ENCODE results near the gene CA9. TPM values are rescaled to one million over a fixed set of nuclear protein-coding genes. Genes with fewer than 3 reads are reported as not detected.
A peak's percentile ranks its signal among the peaks of the same experiment; 100 is the strongest.

CA9 gene
- total and polyA plus RNA-seq, 2 donors (not counting 3 experiments of a cell fraction or from before 2014, with no cell fraction given) = 0.18 TPM; not detected in 1

DNA sequence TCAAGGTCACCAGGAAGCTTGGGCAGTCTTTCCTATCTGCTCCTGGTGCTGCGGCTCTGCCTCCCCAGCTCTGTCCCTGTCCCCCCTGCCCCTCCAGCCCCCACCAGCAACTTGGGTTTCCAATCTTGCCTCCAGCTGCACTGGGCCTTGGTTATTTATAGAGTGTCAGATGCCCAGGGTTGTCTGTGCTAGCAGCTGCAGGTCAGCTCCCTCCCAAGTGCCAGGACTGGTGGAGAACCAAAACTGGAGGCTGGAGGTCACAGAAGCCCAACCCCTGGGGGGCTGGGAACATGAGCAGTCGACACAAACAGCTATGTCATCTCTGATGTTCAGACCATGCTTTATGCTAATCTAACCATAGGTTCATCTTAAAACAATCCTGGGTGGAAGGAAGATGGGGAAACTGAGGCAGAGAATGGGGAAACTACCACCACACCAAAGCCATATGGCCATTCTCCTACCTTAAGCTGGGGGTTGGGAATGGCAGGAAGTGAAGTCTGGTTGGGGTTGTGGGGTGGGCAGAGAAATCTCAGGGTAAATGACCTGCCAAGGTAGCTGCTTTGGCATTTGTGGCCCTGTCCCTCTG lies 14.3 kb downstream of the CA9 start:
- Histone ChIP-seq H3K9me1 (replicated peaks; ENCODE audit: control insufficient read depth, extremely low read depth, insufficient read depth, low read length) (no peaks in the 10 kb centered on the region), H3K27me3 (ENCODE audit: control insufficient read depth in 2 of 2, insufficient read depth in 2 of 2, low read length in 2 of 2) (no peaks in the 10 kb centered on the region), H3K9me3 (replicated peaks; ENCODE audit: control insufficient read depth, insufficient read depth, low read length) (no peaks in the 10 kb centered on the region), H3K27ac (ENCODE audit: insufficient read depth, low read depth, low read length) (no peak overlapping the region), H3K9ac (replicated peaks; ENCODE audit: extremely low read depth, insufficient read depth, low read length) (no peak overlapping the region), H3K36me3 (ENCODE audit: control insufficient read depth in 2 of 2, extremely low read depth in 1 of 2, insufficient read depth in 2 of 2, low read length in 2 of 2) (peaks cover 7 to 20% of the 10 kb centered on the region in 2 experiments), H3K4me3 (replicated peaks in 1 of 3; ENCODE audit: insufficient read depth in 1 of 3, low read depth in 1 of 3, low read length in 3 of 3) (peak overlapping the region in 1 of 3 experiments; percentile 82), H3K4me2 (ENCODE audit: insufficient read depth, low read length) (peak overlapping the region; percentile 84), H2AFZ (ENCODE audit: low read depth, low read length) (no peak overlapping the region), H3K4me1 (ENCODE audit: control insufficient read depth, extremely low read depth, insufficient read depth, low read length) (peaks cover 28% of the 10 kb centered on the region), H4K20me1 (replicated peaks; ENCODE audit: control insufficient read depth, extremely low read depth, insufficient read depth, low read length) (no peaks in the 10 kb centered on the region), H3K79me2 (ENCODE audit: control insufficient read depth, insufficient read depth, low read length) (peaks cover 36% of the 10 kb centered on the region)
- CTCF ChIA-PET = interaction anchor here (0.8 to 13.5 kb wide), 6 partner anchors 8 to 84 kb away, joined by 3 to 227 read pairs (median 6); partner anchors contain the start of genes ARHGEF39, CCDC107 and RMRP
- dilution Hi-C loops (cut with MboI; ENCODE audit: extremely low pct_ligation_motif_present, low sequenced_read_pairs) = no loop called here
- BruUV-seq (replicated peaks) = no TSS peak
- DNase-seq (ENCODE audit: low read depth, low spot score) = no peak
- no peak for FAIRE-seq
- intact Hi-C loops (cut with micrococcal nuclease) = loop anchor here (2.0 kb wide), 1 partner anchor 83 kb away; the partner anchor contains the start of gene TESK1
- POLR2A ChIA-PET = interaction anchor here (1.2 kb wide), 1 partner anchor 30 kb away, joined by 4 read pairs; the partner anchor contains the start of genes CCDC107 and RMRP
- TF ChIP-seq, protein P1, sequence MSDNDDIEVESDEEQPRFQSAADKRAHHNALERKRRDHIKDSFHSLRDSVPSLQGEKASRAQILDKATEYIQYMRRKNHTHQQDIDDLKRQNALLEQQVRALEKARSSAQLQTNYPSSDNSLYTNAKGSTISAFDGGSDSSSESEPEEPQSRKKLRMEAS (IDR thresholded peaks at IDR 0.05; ENCODE audit: insufficient read depth, insufficient read length) = no peak
- no peak for TF ChIP-seq JUN (IDR thresholded peaks at IDR 0.05; ENCODE audit: borderline replicate concordance, insufficient read depth, insufficient read length, low read depth)
- no peak for TF ChIP-seq GATA2 (IDR thresholded peaks at IDR 0.05; ENCODE audit: insufficient read depth, insufficient read length, low read depth, low read length)
- TF ChIP-seq POLR2AphosphoS5 (IDR thresholded peaks at IDR 0.05; ENCODE audit: insufficient read depth, low read depth, low read length) = no peak
- TF ChIP-seq POLR2A (IDR thresholded peaks at IDR 0.05; ENCODE audit: low read depth, low read length) = no peak
- TF ChIP-seq, protein P2, sequence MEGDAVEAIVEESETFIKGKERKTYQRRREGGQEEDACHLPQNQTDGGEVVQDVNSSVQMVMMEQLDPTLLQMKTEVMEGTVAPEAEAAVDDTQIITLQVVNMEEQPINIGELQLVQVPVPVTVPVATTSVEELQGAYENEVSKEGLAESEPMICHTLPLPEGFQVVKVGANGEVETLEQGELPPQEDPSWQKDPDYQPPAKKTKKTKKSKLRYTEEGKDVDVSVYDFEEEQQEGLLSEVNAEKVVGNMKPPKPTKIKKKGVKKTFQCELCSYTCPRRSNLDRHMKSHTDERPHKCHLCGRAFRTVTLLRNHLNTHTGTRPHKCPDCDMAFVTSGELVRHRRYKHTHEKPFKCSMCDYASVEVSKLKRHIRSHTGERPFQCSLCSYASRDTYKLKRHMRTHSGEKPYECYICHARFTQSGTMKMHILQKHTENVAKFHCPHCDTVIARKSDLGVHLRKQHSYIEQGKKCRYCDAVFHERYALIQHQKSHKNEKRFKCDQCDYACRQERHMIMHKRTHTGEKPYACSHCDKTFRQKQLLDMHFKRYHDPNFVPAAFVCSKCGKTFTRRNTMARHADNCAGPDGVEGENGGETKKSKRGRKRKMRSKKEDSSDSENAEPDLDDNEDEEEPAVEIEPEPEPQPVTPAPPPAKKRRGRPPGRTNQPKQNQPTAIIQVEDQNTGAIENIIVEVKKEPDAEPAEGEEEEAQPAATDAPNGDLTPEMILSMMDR (IDR thresholded peaks at IDR 0.05; ENCODE audit: extremely low read depth in 1 of 2, insufficient read depth in 1 of 2, low read depth in 1 of 2, low read length in 2 of 2) = no peak
- TF ChIP-seq FOS (IDR thresholded peaks at IDR 0.05; ENCODE audit: borderline replicate concordance, insufficient read depth, low read length) = no peak
- TF ChIP-seq MYC (IDR thresholded peaks at IDR 0.05; ENCODE audit: low read depth, low read length) = no peak
- no peak for TF ChIP-seq EZH2 (IDR thresholded peaks at IDR 0.05; ENCODE audit: borderline replicate concordance, low read depth, low read length, severe bottlenecking)
